ENCODE results near the gene TRAIP. TPM values are rescaled to one million over a fixed set of nuclear protein-coding genes. Genes with fewer than 3 reads are reported as not detected.

The TRAIP gene
- total RNA-seq, 4 donors from 2014 or later, result 0.81 to 1.8 (median 1.6) TPM

- H3K36me3 ChIP-seq, result peaks cover 0 to 19% of the 10 kb centered on the region in 2 donors
- H3K9me3 ChIP-seq, result no peaks in the 10 kb centered on the region
- no peak for ATAC-seq
- no peaks in the 10 kb centered on the region for H3K27me3 ChIP-seq
- H3K4me1 ChIP-seq, result peaks cover 4 to 64% (median 47%) of the 10 kb centered on the region in 3 donors
- WGBS, 2 donors (ENCODE audit: low coverage in 1 of 2), result 40 to 62% methylated on average over 2 to 4 of the region's 26 CpGs
- TF ChIP-seq, protein P1, sequence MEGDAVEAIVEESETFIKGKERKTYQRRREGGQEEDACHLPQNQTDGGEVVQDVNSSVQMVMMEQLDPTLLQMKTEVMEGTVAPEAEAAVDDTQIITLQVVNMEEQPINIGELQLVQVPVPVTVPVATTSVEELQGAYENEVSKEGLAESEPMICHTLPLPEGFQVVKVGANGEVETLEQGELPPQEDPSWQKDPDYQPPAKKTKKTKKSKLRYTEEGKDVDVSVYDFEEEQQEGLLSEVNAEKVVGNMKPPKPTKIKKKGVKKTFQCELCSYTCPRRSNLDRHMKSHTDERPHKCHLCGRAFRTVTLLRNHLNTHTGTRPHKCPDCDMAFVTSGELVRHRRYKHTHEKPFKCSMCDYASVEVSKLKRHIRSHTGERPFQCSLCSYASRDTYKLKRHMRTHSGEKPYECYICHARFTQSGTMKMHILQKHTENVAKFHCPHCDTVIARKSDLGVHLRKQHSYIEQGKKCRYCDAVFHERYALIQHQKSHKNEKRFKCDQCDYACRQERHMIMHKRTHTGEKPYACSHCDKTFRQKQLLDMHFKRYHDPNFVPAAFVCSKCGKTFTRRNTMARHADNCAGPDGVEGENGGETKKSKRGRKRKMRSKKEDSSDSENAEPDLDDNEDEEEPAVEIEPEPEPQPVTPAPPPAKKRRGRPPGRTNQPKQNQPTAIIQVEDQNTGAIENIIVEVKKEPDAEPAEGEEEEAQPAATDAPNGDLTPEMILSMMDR (IDR thresholded peaks at IDR 0.05), result no peak
- TF ChIP-seq POLR2AphosphoS5 (IDR thresholded peaks at IDR 0.05) (no peak), POLR2A (IDR thresholded peaks at IDR 0.05) (no peak), EP300 (IDR thresholded peaks at IDR 0.05) (no peak)
- peak overlapping the region in 3 of 4 donors; percentile 93 to 95 (median 94) for H3K27ac ChIP-seq
- H3K4me3 ChIP-seq, result peak overlapping the region in 1 of 2 donors; percentile 91
Measured at GRCh38 chr3:49804141-49805041, 52.0 kb downstream of the TRAIP start.

- 3% methylated on average over 13 of the region's 41 CpGs; no CpG with 5 or more reads in 1 of the 2 donors for WGBS, 2 donors (ENCODE audit: low coverage in 1 of 2)
- H3K4me3 ChIP-seq, result peak overlapping the region; percentile 58 to 91
- no peaks in the 10 kb centered on the region for H3K9me3 ChIP-seq
- peak; percentile 27 for ATAC-seq
- H3K27me3 ChIP-seq, result no peaks in the 10 kb centered on the region
- peaks cover 0 to 12% of the 10 kb centered on the region in 2 donors for H3K36me3 ChIP-seq
- peaks cover 4 to 68% (median 52%) of the 10 kb centered on the region in 3 donors for H3K4me1 ChIP-seq
- TF ChIP-seq EP300 (IDR thresholded peaks at IDR 0.05), result no peak
- TF ChIP-seq, protein P1 (IDR thresholded peaks at IDR 0.05), result peak in 1 of 4 experiments; percentile 16
- H3K27ac ChIP-seq, result peak overlapping the region; percentile 54 to 95 (median 94)
Measured at GRCh38 chr3:49803465-49804140, 52.8 kb downstream of the TRAIP start.

- peak; percentile 88 for ATAC-seq
- peaks cover 4 to 61% (median 52%) of the 10 kb centered on the region in 3 donors for H3K4me1 ChIP-seq
Measured at GRCh38 chr3:49802719-49803464, 53.5 kb downstream of the TRAIP start, which contains the start of gene INKA1. TSS of gene INKA1 (plus strand) at chr3:49803261. CDS start at chr3:49803393, 132 bp downstream.

GRCh38 chr3:49801160-49801559, 55.2 kb downstream of the TRAIP start:
- H3K4me3 ChIP-seq, result no peak overlapping the region
- ATAC-seq, result no peak
- H3K27ac ChIP-seq, result no peak overlapping the region
- peaks cover 4 to 44% (median 37%) of the 10 kb centered on the region in 3 donors for H3K4me1 ChIP-seq
- no peaks in the 10 kb centered on the region for H3K9me3 ChIP-seq
- H3K27me3 ChIP-seq, result no peaks in the 10 kb centered on the region
- WGBS, 2 donors (ENCODE audit: low coverage in 1 of 2), result 85 to 94% methylated on average over 2 of the region's 2 CpGs
- no peak for TF ChIP-seq POLR2AphosphoS5 (IDR thresholded peaks at IDR 0.05)
- TF ChIP-seq EP300 (IDR thresholded peaks at IDR 0.05), result no peak
- TF ChIP-seq POLR2A (IDR thresholded peaks at IDR 0.05), result no peak
- TF ChIP-seq, protein P1 (IDR thresholded peaks at IDR 0.05), result no peak
- no peaks in the 10 kb centered on the region for H3K36me3 ChIP-seq

More at GRCh38 chr3:49802719-49803464, 53.5 kb downstream of the TRAIP start, which contains the start of gene INKA1:
- no peaks in the 10 kb centered on the region for H3K27me3 ChIP-seq
- peak within 1 kb of the TSS; percentile 58 to 91 for H3K4me3 ChIP-seq
- H3K9me3 ChIP-seq, result no peaks in the 10 kb centered on the region
- H3K36me3 ChIP-seq, result peaks cover 0 to 4% of the 10 kb centered on the region in 2 donors
- H3K27ac ChIP-seq, result peak within 1 kb of the TSS; percentile 54 to 95 (median 94)
- no CpG with 5 or more reads among the region's 71 CpGs for WGBS, 2 donors (ENCODE audit: low coverage in 1 of 2)
- TF ChIP-seq POLR2A (IDR thresholded peaks at IDR 0.05) (peak; percentile 32 to 70), EP300 (IDR thresholded peaks at IDR 0.05) (no peak), POLR2AphosphoS5 (IDR thresholded peaks at IDR 0.05) (peak; percentile 66)
- TF ChIP-seq, protein P1 (IDR thresholded peaks at IDR 0.05), result peak in 3 of 4 experiments; percentile 88 to 96 (median 93)

Data from gastroesophageal sphincter (tissue), 4 donors.